Kidney epithelial cell (primary cell): ENCODE results near the gene RNF180. TPM values are rescaled to one million over a fixed set of nuclear protein-coding genes. Genes with fewer than 3 reads are reported as not detected.

Source experiments
- DNase-seq: peaks from one replicate; pipeline ENCODE4 v3.0.0-alpha.2; 2010; ENCODE audit warnings: low read depth
- H3K27me3 ChIP-seq: 2 replicates; pipeline ENCODE4 v1.6.0; 2011; ENCODE audit warnings: low read length; ENCODE audit not compliant: control insufficient read depth, insufficient read depth
- H3K36me3 ChIP-seq: 2 replicates; pipeline ENCODE4 v1.5.1; 2011; ENCODE audit warnings: low read length; ENCODE audit not compliant: control insufficient read depth, insufficient read depth
- H3K4me3 ChIP-seq: 2 replicates; pipeline ENCODE4 v1.5.1; 2011; ENCODE audit warnings: low read depth, mild to moderate bottlenecking, control low read depth, low read length
- total RNA-seq: library from RNA; depleted of rRNA; stranded (reverse); fragments of >200 nt; gene quantifications from 2 replicates; pipeline ENCODE4 v1.2.3, GENCODE V29; 2015
- TF ChIP-seq, protein P1 (sequence below): IDR thresholded peaks from 2 replicates; pipeline ENCODE4 v1.5.1; 2011; ENCODE audit warnings: mild to moderate bottlenecking, moderate library complexity, low read length, control low read depth, inconsistent platforms; ENCODE audit not compliant: insufficient read depth, poor library complexity, severe bottlenecking

The RNF180 gene
- total RNA-seq, 1 donor from 2014 or later: 16.3 TPM

DNA sequence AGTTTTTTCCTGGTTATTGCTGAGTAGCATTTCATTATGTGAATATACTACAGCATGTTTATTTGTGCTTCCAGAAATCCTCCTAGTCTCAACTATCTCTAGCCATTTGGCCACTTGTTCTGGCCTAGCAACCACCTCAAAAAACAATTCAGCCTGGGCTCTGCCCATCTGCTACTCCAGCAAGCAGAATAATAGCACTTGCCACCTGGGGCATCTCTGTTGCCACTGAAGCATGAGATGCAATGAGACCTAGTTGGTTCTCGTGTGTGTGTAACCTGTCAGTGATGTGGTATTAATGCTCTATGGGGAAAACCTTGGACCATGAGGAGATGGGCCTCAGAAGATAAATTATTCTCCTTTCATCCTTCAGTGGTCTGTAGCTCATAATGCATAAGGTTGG lies 129.5 kb downstream of the RNF180 start:
- Histone ChIP-seq H3K4me3 (no peak overlapping the region), H3K27me3 (no peaks in the 10 kb centered on the region), H3K36me3 (no peaks in the 10 kb centered on the region)
- DNase-seq: no peak
- TF ChIP-seq, protein P1, sequence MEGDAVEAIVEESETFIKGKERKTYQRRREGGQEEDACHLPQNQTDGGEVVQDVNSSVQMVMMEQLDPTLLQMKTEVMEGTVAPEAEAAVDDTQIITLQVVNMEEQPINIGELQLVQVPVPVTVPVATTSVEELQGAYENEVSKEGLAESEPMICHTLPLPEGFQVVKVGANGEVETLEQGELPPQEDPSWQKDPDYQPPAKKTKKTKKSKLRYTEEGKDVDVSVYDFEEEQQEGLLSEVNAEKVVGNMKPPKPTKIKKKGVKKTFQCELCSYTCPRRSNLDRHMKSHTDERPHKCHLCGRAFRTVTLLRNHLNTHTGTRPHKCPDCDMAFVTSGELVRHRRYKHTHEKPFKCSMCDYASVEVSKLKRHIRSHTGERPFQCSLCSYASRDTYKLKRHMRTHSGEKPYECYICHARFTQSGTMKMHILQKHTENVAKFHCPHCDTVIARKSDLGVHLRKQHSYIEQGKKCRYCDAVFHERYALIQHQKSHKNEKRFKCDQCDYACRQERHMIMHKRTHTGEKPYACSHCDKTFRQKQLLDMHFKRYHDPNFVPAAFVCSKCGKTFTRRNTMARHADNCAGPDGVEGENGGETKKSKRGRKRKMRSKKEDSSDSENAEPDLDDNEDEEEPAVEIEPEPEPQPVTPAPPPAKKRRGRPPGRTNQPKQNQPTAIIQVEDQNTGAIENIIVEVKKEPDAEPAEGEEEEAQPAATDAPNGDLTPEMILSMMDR: no peak

DNA sequence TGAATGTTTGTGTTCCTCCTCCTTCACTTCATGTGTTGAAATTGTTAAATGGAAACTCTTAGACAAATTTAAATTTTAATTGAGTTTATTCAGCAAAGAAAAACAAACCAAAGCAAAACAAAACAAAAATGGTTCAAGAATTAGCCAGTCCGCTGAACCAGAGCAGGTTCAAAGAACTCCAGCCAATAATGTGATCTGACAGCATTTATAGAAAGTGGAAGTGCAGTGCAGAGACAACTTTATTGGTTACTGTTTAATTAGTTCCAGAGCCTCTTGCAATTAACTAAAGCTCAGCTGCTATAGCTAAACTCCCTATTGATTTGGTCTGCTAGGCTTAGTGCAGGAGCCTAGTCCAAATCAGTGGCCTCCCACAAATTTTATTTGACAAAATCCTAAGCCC lies 132.9 kb downstream of the RNF180 start:
- no peaks in the 10 kb centered on the region for H3K36me3 ChIP-seq
- DNase-seq: no peak
- H3K4me3 ChIP-seq: no peak overlapping the region
- no peaks in the 10 kb centered on the region for H3K27me3 ChIP-seq
- TF ChIP-seq, protein P1: no peak

DNA sequence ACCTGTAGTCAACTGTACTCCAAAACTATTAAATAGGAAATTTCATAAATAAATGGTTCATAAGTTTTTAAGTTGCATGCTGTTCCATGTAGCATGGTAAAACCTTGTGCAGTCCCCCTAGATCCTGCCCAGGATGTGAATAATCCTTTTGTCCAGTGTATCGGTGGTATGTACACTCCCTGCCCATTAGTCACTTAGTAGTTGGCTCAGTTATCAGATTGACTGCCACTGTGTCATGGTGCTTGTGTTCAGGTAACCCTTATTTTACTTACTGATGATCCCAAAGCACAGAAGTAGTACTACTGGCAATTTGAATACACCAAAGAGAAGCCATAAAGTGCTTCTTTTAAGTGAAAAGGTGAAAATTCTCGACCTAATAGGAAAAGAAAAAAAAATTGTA lies 134.2 kb downstream of the RNF180 start:
- DNase-seq: peak; percentile 32
- Histone ChIP-seq H3K27me3 (no peaks in the 10 kb centered on the region), H3K36me3 (no peaks in the 10 kb centered on the region), H3K4me3 (no peak overlapping the region)
- TF ChIP-seq, protein P1: no peak

DNA sequence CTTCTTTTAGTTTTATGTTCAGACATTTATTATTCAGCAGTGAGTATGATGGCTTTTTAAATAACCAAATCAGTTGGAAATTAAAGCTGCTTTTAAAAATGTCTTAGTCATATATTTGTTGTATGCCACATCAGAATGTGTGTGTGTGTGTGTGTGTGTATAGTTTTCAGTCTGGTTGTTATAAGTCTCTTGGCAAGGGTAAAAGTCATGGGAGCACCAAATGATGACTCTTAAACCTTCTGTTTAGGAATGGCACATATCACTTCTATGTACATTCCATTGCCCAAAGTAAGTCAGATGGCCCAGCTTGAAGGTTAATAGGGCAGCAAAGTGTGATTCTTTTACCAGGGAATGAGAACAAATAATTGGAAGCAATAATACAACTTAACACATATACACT lies 135.9 kb downstream of the RNF180 start:
- Histone ChIP-seq H3K36me3 (no peaks in the 10 kb centered on the region), H3K27me3 (no peaks in the 10 kb centered on the region), H3K4me3 (no peak overlapping the region)
- DNase-seq: no peak
- TF ChIP-seq, protein P1: no peak

DNA sequence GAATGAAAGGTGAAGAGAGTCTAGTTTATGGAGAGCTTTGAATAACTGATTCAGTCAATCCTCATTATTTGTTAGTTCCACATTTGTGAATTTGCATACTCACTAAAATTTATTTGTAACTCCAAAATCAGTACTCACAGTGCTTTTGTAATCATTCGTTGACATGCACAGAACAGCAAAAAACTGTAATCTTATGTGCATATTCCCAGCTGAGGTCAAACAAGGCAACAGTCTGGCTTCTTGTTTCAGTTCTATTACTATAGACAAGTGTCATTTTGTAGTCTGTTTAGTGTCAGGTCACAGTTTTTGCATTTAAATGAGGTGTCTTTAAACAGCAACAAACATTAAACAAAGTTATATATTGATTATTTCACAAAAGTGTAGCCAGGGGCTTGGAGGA lies 142.5 kb downstream of the RNF180 start:
- TF ChIP-seq, protein P1: no peak
- H3K4me3 ChIP-seq: no peak overlapping the region
- no peaks in the 10 kb centered on the region for H3K27me3 ChIP-seq
- no peak for DNase-seq
- no peaks in the 10 kb centered on the region for H3K36me3 ChIP-seq

DNA sequence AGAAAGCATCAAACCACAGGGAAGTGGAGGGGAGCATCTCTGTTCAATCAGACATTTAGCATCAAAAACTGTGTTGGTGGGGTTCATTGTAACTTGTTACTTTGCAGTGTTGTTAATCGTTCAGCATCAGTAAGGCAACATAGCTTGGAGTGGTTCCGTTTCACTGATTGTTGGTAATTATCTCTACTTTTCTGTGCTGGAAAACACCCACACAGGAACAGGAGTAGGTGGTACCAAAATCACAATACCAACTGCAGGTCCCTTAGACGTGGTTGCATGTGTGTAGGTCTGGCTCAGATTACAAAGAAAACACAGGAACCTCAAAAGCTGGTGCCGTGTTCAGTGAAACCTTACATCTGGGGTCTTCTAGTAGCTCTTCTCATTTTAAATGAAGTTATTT lies 146.8 kb downstream of the RNF180 start:
- H3K27me3 ChIP-seq: no peaks in the 10 kb centered on the region
- no peaks in the 10 kb centered on the region for H3K36me3 ChIP-seq
- H3K4me3 ChIP-seq: no peak overlapping the region
- DNase-seq: no peak
- TF ChIP-seq, protein P1: no peak
